GM21390 (cell line): ENCODE measurements around the gene GREB1.

Experiments
- ATAC-seq: cut with Tn5 transposase; IDR thresholded peaks from one replicate; pipeline ENCODE4 v1.9.1; 2021; ENCODE audit not compliant: unreplicated experiment

GREB1 gene

DNA sequence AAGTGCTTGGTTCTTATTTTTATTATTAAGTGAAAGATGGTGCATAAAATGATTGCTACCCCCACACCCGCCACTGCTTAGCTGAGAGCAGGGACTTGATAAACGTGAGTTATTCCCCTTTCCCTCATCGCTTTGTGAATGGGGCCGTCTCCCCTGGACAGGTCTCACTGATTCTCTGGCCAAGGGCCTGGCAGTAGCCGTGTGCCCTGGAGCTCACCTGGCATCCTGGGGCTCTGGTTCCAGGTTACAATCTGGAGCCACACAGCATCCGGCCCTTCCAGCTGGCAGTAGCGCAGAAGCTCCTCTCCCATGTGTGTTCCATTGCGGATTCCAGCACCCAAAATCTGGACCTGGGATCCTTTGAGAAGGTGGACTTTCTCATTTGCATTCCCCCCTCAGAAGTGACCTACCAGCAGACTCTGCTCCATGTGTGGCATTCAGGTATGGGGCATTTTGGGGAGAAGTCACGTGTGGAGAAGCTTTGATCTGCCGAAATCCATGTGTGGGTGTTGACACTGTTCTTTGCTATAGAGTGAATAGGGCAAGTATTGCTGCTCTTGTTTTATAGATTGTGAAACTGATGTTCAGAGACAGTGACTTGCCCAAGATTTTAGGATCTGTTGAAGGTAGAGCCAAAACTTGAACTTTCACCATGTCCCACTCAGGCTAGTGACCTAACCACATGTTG, 63.8 kb downstream of the GREB1 start:
- no peak for ATAC-seq

DNA sequence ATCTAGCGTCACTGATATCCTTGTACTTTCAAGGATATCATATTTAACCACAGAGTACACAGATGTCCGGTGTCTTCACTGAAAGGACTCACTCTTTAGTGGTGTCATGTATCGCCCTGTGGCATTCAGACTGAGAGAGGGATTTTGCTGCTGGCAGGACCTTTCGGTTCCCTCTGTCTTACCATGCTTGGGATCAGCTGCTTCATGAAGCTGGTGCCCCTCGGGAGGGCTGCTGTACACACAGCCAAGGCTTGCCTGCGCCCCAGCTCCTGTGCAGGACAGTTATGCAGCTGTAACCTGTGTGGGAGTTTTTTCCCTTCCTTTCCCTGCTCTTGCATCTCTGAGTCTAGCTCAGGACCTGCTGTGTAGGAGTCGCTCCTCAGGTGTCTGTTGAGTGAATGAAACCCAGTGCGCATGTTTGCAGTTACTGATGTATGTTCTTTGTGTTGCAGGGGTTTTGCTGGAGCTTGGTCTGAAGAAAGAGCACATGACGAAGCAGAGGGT, 64.4 kb downstream of the GREB1 start:
- no peak for ATAC-seq

DNA sequence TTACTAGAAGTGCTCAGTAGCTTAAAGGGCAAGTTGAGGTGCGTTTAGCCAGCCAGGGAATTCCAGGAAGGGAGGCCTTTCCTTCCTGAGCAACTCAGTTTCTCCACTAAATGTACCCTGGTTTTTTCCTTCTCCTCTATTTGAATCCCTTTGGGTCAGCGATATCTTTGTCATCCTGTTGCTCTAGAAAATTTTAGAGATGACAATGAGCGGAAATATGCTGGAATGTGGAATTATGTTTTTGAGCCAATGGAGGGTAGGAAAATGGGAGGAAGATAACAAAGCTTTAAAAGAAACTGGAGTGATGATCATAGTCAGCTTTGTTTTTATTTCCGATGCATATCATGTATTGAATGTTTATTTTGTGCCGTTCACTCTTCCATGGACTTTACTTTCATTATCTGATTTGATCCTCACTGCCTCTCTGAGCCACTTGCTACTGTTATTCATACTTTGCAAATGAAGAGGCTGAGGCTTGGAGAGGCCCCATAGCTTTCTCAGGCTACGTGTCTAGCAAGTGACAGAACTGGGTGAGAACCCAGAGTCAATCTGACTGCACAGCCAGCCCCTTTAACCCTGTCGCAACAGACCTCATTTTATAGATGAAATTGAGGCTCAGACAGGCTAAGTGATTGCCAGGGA, 68.8 kb downstream of the GREB1 start:
- no peak for ATAC-seq

DNA sequence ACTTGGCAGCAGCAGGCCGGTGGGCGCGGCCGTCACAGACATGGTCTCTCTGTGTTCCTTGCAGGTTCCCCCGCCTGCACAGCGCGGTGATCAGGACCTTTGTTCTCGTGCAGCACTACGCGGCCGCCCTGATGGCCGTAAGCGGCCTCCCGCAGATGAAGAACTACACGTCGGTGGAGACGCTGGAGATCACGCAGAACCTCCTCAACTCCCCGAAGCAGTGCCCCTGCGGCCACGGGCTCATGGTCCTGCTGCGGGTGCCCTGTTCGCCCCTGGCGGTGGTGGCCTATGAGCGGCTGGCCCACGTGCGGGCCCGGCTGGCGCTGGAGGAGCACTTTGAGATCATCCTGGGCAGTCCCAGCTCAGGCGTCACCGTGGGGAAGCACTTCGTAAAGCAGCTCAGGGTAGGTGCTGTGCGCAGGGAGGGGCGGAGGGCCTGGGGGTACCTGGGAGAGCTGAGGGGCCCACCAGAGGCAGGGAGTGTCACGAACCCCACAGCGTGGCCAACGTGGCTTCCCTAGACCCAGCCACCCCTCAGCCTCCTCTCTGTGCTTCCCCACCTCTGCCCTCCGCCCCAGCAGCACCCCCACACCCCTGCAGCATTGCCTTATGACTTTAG, 76.9 kb downstream of the GREB1 start:
- no peak for ATAC-seq

DNA sequence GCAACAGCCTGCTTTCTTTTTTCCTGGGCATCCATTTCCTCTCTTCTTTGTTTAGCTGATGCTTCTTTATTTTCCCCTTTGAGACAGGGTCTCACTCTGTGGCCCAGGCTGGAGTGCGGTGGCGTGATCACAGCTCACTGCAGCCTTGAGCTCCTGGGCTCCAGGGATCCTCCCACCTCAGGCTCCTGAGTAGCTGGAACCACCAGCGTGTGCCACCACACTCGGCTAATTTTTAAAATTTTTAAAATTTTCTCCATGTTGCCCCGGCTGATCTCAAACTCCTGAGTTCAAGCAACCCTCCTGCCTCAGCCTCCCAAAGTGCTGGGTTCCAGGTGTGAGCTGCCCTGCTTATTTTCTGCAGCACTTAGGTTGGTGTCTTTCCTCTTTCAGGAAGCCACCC, 77.4 kb downstream of the GREB1 start:
- ATAC-seq = no peak

DNA sequence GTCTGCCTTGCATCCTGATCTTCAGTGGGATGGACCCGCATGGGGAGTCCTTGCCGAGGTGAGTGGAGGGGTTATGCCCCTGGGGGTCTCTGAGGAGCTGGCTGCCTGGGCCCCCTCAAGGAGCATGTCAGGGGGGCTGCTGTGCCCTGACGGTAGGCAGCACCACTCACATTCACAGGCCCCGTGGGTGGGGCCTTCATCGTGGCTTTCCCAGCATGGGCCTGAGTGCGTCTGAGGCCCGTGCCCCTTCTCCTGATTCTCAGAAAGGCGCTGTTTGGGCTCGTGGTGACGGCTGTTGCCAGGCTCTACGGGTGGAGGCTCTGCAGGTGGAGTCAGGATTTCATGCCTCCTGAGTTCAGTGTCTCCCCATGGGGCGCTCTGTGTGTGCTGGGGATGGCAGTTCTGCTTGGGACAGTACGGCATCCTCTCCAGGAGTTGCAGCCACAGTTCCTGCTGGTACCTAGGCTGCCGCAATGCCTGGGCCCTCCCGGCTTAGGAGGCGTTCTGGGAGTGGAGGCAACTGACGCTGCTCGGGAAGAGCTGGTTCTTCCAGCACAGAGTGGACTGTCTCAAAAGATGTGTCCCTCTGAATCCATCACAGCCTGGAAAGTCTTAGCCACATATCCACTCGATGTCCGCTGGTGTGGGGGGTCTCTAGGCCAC, 78.8 kb downstream of the GREB1 start:
- ATAC-seq = no peak

DNA sequence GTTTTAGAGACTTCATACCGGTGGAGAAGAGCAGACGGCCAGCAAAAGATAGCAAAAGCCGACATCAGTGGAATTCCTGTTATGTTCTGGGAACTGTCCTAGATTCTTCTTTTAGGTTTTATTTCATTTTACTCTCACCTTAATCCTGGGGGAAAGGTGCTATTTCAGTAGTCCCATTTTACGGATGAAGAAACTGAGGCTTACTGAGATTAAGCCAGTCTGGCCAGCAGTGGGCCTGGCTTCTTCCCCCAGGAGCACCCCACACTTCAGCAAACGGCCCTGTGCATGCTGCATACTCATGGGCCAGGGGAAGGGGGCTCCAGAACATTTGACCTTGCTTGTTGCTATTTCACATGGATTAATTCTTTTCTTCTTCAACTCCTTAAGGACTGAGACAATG, 79.5 kb downstream of the GREB1 start:
- no peak for ATAC-seq

DNA sequence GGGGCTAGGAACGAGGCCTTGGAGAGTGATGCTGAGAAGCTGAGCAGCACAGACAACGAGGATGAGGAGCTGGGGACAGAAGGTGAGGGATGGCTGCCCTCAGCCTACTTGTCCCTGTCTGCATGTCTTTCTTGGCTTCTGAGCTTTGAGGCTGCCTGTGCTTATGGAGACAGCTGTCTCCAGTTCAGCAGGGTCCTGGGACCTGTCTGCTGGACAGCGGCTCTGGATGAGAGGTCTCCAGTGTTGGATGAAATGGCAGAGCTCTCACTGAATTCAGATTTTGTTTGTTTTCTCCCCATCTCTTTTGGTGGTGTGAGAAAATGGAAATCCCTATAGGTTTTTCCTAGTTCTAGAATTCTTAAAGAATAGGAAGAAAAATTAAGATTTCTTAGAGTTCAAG, 81.4 kb downstream of the GREB1 start:
- ATAC-seq = no peak

DNA sequence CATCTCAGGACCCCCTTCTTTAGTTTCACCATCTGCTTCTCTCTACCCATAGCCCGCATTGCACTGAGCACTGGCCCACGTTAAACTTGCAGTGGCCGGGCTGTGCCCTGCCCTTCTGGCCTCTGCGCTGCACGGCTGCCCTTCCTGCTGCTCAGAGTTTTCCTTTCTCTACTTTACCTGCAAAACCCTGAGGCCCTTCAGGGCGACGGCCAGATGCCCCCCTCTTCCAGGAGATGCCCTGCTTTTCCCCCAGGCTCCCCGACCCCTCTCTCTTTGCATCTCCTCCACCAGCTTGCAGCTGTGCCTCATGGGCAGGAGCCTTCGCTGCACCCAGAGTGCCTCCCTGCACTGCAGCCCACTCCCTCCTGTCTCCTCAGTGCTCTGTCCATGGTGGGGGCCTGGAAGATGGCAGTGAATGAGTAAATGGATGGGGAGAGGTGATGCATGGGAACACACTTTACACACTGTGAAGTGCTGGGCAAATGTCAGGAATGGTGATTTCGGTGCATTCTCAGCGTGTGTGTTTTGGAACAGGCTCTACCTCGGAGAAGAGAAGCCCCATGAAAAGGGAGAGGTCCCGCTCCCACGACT, 82.3 kb downstream of the GREB1 start:
- ATAC-seq = no peak

DNA sequence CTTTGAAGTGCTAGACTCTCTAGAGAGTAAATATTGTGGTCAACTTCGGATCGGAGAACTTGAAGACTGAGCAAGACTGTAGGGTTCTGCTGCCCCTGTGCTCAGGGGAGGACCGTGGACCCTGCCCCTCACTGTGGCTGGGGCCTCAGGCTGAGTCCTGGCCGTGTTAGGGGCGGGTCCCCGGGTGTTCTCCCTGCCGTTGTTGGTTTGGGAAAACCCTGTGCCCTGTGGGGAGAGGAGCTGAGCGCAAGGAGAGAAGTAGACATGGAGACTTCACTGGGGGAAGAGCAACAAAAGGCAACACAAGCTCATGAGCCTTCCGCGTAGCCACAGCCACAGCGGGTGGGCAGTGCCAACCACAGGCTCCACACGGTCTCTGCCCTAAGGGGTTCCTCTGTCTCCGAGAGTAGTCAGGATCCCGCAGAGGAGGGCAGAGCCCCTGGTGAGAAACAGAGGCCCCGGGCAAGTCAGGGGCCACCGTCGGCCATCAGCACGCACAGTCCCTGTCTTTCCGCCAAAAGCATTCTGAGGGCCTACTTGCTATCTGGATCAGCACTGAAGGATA, 83.1 kb downstream of the GREB1 start:
- no peak for ATAC-seq

DNA sequence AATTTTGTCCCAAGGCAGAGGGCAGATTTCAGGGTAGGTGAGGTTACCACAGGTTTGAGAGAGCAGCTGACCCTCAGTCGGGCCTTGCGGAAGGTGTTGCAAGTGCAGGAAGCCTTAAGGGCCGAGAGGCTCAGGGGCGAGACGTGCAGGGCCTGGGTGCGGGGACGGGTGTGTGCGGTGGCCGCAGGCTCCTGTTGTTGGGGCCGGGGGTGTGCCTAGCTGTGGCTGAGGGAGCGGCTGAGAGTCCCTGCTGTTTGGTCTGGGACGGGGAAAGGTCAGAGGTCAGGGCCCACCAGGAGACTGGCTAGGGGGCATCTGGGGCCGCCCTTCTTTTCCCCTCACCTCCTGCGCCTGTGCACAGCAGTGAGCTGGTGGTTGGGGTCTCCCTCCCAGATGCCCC, 83.7 kb downstream of the GREB1 start:
- no peak for ATAC-seq

DNA sequence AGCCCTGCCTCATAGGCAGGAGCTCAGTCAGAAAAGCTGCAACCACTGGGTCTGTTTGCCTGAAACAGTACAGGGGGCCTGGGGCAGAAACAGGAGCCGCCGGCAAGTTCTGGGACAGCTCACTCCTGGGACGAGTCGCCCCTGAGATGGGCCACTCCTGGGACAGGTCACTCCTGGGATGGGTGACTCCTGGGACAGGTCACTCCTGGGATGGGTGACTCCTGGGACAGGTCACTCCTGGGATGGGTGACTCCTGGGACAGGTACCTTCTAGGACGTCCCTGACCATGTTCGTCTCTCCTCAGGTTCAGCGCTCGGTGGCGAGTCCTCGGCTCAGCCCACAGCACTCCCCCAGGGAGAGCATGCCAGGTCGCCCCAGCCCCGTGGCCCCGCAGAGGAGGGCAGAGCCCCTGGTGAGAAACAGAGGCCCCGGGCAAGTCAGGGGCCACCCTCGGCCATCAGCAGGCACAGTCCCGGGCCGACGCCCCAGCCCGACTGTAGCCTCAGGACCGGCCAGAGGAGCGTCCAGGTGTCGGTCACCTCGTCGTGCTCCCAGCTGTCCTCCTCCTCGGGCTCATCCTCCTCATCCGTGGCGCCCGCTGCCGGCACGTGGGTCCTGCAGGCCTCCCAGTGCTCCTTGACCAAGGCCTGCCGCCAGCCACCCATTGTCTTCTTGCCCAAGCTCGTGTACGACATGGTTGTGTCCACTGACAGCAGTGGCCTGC, 84.3 kb downstream of the GREB1 start:
- ATAC-seq = no peak

DNA sequence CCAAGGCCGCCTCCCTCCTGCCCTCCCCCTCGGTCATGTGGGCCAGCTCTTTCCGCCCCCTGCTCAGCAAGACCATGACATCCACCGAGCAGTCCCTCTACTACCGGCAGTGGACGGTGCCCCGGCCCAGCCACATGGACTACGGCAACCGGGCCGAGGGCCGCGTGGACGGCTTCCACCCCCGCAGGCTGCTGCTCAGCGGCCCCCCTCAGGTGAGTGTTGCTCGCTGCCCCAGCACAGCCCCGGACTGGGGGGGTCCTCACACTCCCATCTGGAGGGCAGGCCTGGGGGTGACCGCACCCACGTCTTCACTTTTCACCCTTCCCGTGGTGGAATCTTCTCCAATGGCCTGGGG, 84.8 kb downstream of the GREB1 start:
- no peak for ATAC-seq

DNA sequence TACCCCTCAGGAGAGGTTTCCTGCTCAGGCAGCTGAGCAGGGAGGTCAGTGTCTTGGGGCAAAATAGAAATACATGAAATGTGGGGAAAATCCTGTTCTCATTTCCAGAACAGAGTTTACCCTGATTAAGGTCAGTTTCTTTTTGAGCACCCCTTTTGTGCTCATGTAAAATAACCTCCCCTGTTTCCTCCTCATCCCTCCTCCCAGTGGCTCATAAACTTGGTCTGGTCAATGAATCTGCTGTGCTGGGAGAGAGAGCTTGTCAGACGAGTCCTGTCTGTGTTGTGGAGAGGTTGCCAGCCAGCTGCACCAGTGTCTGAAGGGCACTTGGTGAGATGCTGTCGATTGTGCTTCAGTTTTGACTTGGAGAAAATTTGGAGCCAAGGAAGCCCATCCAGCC, 87.6 kb downstream of the GREB1 start:
- no peak for ATAC-seq

DNA sequence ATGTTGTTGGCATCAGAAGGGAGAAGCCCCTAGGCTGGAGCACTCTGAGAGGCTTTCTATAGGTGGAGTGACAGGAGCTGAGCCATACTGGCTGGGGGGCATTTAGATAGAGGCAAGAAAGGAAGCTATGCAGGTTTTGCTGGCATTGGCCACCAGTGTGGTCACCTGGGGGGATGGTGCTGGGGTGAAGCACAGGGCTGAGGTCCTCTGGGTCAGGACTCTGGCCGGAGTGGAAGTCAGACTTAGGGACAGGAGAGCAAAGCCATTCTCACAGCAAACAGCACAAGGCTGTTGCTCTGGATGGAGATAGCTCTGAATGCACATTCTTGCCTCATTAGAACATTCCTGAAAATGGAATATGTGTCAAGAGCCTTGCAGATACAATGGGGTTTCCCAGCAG, 88.8 kb downstream of the GREB1 start:
- ATAC-seq = no peak

DNA sequence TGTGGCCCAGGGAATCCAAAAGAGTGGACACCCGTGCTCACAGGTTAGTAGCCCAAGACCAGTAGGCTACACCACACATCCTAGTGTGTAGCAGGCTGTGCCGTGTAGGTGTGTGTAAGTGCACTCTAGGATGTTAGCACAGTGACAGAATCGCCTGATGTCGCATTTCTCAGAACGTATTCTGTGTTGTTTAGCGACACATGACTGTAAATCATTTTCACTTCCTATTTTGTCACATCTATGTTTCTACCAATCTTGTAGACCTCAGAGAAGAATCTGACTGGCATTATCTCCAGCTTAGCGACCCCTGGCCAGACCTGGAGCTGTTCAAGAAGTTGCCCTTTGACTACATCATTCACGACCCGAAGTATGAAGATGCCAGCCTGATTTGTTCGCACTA, 91.0 kb downstream of the GREB1 start:
- no peak for ATAC-seq

DNA sequence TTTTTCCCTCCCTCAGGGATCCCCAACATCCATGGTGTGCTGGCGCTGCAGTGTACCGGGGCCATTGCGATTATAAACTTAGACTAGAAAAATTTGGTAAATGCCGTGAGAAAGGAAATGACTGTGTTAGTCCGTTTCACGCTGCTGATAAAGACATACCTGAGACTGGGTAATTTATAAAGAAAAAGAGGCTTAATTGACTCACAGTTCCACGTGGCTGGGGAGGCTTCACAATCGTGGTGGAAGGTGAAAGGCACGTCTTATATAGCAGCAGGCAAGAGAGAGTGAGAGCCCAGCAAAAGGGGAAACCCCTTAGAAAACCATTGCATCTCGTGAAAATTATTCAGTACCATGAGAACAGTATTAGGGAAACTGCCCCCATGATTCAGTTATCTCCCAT, 91.8 kb downstream of the GREB1 start:
- ATAC-seq = no peak

DNA sequence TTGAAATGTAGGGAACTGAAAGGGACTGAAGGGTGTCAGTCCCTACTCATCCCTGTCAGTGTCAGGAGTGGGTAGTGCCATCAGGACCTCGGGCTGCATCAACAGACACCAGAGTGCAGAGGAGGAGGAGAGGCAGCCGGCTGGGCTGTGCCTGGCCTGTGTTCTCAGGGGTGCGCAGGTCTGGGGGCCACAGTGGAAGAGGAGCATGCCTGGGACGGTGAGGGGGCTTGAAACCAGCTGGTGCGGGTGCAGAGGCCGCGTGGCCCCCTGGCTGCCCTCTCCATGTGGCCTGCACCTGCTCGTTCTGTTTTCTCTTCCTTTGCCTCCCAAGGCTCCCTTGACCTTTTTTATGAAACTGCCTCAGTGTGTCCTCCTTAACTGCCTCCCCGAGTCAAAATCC, 94.8 kb downstream of the GREB1 start:
- ATAC-seq = no peak

DNA sequence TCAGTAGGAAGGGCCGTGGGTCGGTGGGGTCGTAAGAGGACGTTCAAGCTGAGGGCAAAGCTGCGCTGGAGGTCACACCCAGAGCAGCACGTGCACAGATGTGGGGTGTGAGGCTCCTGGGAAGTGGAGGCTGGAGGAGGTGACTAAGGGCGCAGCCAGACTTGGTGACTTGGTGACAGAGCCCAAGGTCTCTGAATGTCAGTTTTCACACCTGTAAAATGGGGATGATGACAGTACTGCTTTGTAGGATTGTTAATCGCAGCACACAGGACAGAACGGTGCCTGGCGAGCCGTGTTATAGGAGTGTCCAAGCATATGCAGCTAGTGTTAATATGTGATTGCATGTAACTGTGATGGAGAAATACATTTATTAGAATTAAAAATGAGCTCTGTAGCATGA, 95.4 kb downstream of the GREB1 start:
- ATAC-seq = no peak

DNA sequence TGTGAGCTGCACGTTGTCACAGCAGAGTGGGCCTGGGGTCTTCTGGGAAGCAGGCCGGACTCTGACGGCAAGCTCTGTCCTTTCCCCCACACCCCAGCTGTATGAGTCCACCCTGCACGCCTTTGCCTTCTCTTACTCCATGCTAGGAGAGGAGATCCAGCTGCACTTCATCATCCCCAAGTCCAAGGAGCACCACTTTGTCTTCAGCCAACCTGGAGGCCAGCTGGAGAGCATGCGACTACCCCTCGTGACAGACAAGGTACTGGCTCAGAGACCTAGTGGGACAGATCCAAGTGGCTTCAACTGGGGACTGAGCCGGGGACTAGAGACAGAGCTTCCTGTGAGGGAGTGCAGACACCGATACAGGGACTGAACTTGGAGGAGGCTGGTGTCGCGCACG, 96.0 kb downstream of the GREB1 start:
- no peak for ATAC-seq

DNA sequence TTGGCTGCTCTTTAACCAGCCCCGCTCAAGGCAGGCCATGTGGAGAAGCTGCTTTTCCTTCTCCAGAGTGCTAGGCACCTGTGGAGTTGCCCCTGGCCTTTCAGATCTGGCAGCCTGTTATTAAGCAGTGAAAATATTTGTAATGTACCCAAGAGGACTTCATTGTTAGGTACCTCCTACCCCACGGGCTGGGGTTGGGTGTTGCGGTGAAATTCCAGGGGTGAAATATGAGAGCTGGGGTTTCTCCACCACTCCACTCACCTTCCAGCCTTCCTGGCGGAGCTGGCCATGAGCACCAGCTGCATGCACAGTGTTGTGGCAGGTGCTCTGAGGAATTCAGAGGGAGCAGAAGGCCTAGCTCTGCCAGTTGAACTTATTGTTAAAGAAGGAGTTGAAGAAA, 97.0 kb downstream of the GREB1 start:
- ATAC-seq = no peak
